Hepatocyte (in vitro differentiated cells): ENCODE data around the gene SRSF7. TPM values are rescaled to one million over a fixed set of nuclear protein-coding genes. Genes with fewer than 3 reads are reported as not detected.

ENCODE experiments used
- DNase-seq: peaks from one replicate; pipeline ENCODE4 v3.0.0-alpha.2; 2016; ENCODE audit warnings: low spot score
- H2AFZ ChIP-seq: fragments of 200-600 bp; sonication (generic); 2 replicates; pipeline ENCODE4 v1.6.0; 2016; ENCODE audit warnings: antibody characterized with exemption, mild to moderate bottlenecking
- H3K27ac ChIP-seq: fragments of 200-600 bp; sonication (generic); 2 replicates; pipeline ENCODE4 v1.5.1; 2016; ENCODE audit warnings: mild to moderate bottlenecking
- H3K27me3 ChIP-seq: fragments of 200-600 bp; sonication (generic); 2 replicates; pipeline ENCODE4 v1.6.1; 2016
- H3K36me3 ChIP-seq: fragments of 200-600 bp; sonication (generic); replicated peaks from 2 replicates; pipeline ENCODE4 v1.5.1; 2016; ENCODE audit warnings: low read depth; ENCODE audit not compliant: insufficient read depth
- H3K4me1 ChIP-seq: fragments of 200-600 bp; sonication (generic); 2 replicates; pipeline ENCODE4 v1.5.1; 2016; ENCODE audit warnings: mild to moderate bottlenecking, moderate library complexity; ENCODE audit not compliant: insufficient read depth
- H3K4me2 ChIP-seq: fragments of 200-600 bp; sonication (generic); 2 replicates; pipeline ENCODE4 v1.6.0; 2016
- H3K4me3 ChIP-seq: fragments of 200-600 bp; sonication (generic); 2 replicates; pipeline ENCODE4 v1.5.1; 2016; ENCODE audit warnings: mild to moderate bottlenecking
- H3K79me2 ChIP-seq: fragments of 200-600 bp; sonication (generic); 2 replicates; pipeline ENCODE4 v1.6.0; 2017; ENCODE audit warnings: mild to moderate bottlenecking
- H3K9me2 ChIP-seq: fragments of 200-600 bp; sonication (generic); replicated peaks from 2 replicates; pipeline ENCODE4 v1.6.0; 2017; ENCODE audit warnings: mild to moderate bottlenecking; ENCODE audit not compliant: insufficient read depth
- H3K9me3 ChIP-seq: fragments of 200-600 bp; sonication (generic); 2 replicates; pipeline ENCODE4 v1.5.1; 2016; ENCODE audit warnings: low read depth, mild to moderate bottlenecking
- H4K20me1 ChIP-seq: fragments of 200-600 bp; sonication (generic); 2 replicates; pipeline ENCODE4 v1.6.0; 2016; ENCODE audit warnings: mild to moderate bottlenecking; ENCODE audit not compliant: insufficient read depth, poor library complexity, severe bottlenecking
- EZH2 ChIP-seq: fragments of 200-600 bp; sonication (generic); IDR thresholded peaks from 2 replicates; pipeline ENCODE4 v1.6.1; 2016; ENCODE audit warnings: antibody characterized with exemption, mild to moderate bottlenecking, borderline replicate concordance
- EZH2phosphoT487 ChIP-seq: fragments of 200-600 bp; sonication (generic); IDR thresholded peaks from one replicate; pipeline ENCODE4 v1.6.1; 2018; ENCODE audit warnings: antibody characterized with exemption, mild to moderate bottlenecking, low read depth, moderate library complexity; ENCODE audit not compliant: unreplicated experiment, severe bottlenecking
- WGBS: methylation state at CpG from one replicate; pipeline ENCODE4 v1.1.6; 2016; ENCODE audit warnings: low lambda C conversion rate; ENCODE audit errors: missing lambda C conversion rate; 5-methylcytosine and 5-hydroxymethylcytosine counted together
- polyA plus RNA-seq: library from polyadenylated mRNA; unstranded; fragments of >200 nt; fragmentation: Nextera tagmentation; extraction: Ambion mirVana; gene quantifications from 2 replicates; pipeline ENCODE4 v1.2.1, GENCODE V29; 2016
- total RNA-seq: library from RNA; depleted of rRNA; stranded (reverse); fragments of >200 nt; gene quantifications from 2 replicates; pipeline ENCODE4 v1.2.3, GENCODE V29; 2014
- TF ChIP-seq, protein P1 (sequence below): fragments of 200-600 bp; sonication (generic); IDR thresholded peaks from 2 replicates; pipeline ENCODE4 v1.5.1; 2016; ENCODE audit warnings: antibody characterized with exemption, mild to moderate bottlenecking; ENCODE audit not compliant: poor library complexity

Gene SRSF7
- total and polyA plus RNA-seq, 2 experiments from 2014 or later = 113 to 147 TPM

DNA sequence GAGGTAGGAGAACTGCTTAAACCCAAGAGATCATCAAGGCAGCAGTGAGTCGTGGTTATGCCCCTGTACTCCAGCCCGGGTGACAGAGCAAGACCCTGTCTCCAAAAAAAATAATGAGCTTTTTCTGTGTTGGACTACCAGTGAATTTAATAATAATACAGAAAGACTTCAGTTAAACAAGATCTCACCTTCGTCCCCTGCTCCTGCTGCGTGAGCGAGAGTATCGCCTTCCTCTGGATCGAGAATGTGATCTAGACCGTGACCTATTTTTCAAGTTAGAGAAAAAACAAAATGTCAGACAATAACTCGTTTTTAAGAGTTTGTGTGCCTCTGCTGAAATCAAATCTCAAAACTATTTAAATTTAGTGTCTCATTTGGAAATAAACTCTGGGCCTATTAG, 2.8 kb downstream of the SRSF7 start:
- H3K27me3 ChIP-seq = no peaks in the 10 kb centered on the region
- WGBS = 92% methylated on average over 9 of the region's 9 CpGs
- H3K9me2 ChIP-seq = no peaks in the 10 kb centered on the region
- H4K20me1 ChIP-seq = peaks cover 52% of the 10 kb centered on the region
- H3K4me2 ChIP-seq = peak overlapping the region; percentile 84
- H2AFZ ChIP-seq = no peak overlapping the region
- peaks cover 68% of the 10 kb centered on the region for H3K79me2 ChIP-seq
- H3K36me3 ChIP-seq = peaks cover 11% of the 10 kb centered on the region
- no peak overlapping the region for H3K4me3 ChIP-seq
- H3K9me3 ChIP-seq = no peaks in the 10 kb centered on the region
- no peak overlapping the region for H3K27ac ChIP-seq
- no peak for DNase-seq
- TF ChIP-seq, protein P1, sequence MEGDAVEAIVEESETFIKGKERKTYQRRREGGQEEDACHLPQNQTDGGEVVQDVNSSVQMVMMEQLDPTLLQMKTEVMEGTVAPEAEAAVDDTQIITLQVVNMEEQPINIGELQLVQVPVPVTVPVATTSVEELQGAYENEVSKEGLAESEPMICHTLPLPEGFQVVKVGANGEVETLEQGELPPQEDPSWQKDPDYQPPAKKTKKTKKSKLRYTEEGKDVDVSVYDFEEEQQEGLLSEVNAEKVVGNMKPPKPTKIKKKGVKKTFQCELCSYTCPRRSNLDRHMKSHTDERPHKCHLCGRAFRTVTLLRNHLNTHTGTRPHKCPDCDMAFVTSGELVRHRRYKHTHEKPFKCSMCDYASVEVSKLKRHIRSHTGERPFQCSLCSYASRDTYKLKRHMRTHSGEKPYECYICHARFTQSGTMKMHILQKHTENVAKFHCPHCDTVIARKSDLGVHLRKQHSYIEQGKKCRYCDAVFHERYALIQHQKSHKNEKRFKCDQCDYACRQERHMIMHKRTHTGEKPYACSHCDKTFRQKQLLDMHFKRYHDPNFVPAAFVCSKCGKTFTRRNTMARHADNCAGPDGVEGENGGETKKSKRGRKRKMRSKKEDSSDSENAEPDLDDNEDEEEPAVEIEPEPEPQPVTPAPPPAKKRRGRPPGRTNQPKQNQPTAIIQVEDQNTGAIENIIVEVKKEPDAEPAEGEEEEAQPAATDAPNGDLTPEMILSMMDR = no peak
- TF ChIP-seq EZH2 (no peak), EZH2phosphoT487 (no peak)
- H3K4me1 ChIP-seq = peaks cover 37% of the 10 kb centered on the region

DNA sequence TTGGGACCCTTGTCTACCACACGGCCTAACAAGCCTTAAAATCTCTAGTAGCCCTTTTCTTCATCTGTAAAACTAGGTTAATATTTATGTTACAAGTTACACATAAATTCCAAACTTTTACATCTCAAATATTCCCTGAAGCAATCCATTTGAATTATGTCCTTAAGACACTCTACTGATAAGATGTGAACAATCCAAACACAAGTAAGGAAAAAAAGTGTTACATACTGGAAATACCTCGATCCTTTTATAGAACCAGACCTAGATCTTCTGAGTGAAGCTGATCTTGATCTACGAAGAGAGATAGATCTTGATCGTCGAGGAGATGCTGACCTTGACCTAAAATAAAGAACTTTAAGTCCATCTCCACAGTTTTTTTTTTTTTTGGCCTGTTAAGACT, 3.3 kb downstream of the SRSF7 start:
- Histone ChIP-seq H3K4me2 (peak overlapping the region; percentile 84), H3K27me3 (no peaks in the 10 kb centered on the region), H3K4me3 (no peak overlapping the region), H3K79me2 (peaks cover 68% of the 10 kb centered on the region), H3K27ac (peak overlapping the region; percentile 6), H3K36me3 (peaks cover 11% of the 10 kb centered on the region), H3K4me1 (peaks cover 37% of the 10 kb centered on the region), H2AFZ (no peak overlapping the region), H3K9me2 (no peaks in the 10 kb centered on the region), H3K9me3 (no peaks in the 10 kb centered on the region), H4K20me1 (peaks cover 58% of the 10 kb centered on the region)
- no peak for DNase-seq
- TF ChIP-seq EZH2phosphoT487 = no peak
- no peak for TF ChIP-seq EZH2
- TF ChIP-seq, protein P1 = no peak
- 38% methylated on average over 5 of the region's 5 CpGs for WGBS

DNA sequence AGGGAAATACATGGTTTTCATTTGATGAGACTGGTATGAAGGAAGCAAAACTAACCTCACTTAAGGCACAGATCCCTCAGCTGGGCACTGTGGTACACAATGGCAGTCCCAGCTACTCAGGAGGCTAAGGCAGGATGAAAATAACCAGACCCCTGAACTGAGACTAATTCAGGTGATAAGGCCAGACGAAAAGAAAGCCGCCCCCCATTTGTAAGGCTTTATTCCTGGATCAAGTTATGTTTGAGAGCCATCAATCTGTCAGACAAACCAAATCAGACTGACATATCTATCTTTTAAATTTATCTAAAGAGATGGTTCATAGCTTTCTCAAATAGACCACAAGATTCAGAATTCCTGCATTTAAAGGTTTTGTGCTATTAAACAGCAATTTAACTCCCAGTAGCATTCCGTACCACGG, 4.1 kb downstream of the SRSF7 start:
- DNase-seq = no peak
- TF ChIP-seq EZH2 (no peak), EZH2phosphoT487 (no peak)
- TF ChIP-seq, protein P1 = no peak
- Histone ChIP-seq H3K79me2 (peaks cover 68% of the 10 kb centered on the region), H4K20me1 (peaks cover 62% of the 10 kb centered on the region), H3K9me3 (no peaks in the 10 kb centered on the region), H2AFZ (no peak overlapping the region), H3K4me3 (no peak overlapping the region), H3K9me2 (no peaks in the 10 kb centered on the region), H3K36me3 (peaks cover 11% of the 10 kb centered on the region), H3K27me3 (no peaks in the 10 kb centered on the region), H3K27ac (no peak overlapping the region), H3K4me1 (peaks cover 35% of the 10 kb centered on the region), H3K4me2 (peak overlapping the region; percentile 84)
- WGBS = 60% methylated on average over 4 of the region's 4 CpGs

DNA sequence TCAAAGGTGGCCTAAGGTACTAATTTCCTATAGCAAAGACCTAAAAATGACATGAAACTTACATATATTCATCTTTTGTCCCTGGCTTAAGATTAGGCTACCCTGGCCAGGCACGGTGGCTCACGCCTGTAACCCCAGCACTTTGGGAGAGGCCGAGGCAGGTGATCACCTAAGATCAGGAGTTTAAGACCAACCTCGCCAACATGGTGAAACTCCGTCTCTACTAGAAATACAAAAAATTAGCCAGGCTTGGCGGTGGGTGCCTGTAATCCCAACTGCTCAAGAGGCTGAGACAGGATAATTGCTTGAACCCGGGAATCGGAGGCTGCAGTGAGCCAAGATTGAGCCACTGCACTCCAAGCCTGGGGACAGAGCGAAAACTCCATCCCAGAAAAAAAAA, 5.9 kb downstream of the SRSF7 start:
- H3K79me2 ChIP-seq = peaks cover 64% of the 10 kb centered on the region
- peaks cover 11% of the 10 kb centered on the region for H3K36me3 ChIP-seq
- H3K4me2 ChIP-seq = no peak overlapping the region
- DNase-seq = no peak
- no peaks in the 10 kb centered on the region for H3K27me3 ChIP-seq
- 93% methylated on average over 9 of the region's 9 CpGs for WGBS
- H2AFZ ChIP-seq = no peak overlapping the region
- H4K20me1 ChIP-seq = peaks cover 61% of the 10 kb centered on the region
- no peak overlapping the region for H3K27ac ChIP-seq
- H3K9me2 ChIP-seq = no peaks in the 10 kb centered on the region
- H3K4me1 ChIP-seq = peaks cover 31% of the 10 kb centered on the region
- no peak overlapping the region for H3K4me3 ChIP-seq
- H3K9me3 ChIP-seq = no peaks in the 10 kb centered on the region
- TF ChIP-seq EZH2phosphoT487 = no peak
- no peak for TF ChIP-seq EZH2
- TF ChIP-seq, protein P1 = no peak
